ENCODE measurements around the gene PRTFDC1.

PRTFDC1 gene

DNA sequence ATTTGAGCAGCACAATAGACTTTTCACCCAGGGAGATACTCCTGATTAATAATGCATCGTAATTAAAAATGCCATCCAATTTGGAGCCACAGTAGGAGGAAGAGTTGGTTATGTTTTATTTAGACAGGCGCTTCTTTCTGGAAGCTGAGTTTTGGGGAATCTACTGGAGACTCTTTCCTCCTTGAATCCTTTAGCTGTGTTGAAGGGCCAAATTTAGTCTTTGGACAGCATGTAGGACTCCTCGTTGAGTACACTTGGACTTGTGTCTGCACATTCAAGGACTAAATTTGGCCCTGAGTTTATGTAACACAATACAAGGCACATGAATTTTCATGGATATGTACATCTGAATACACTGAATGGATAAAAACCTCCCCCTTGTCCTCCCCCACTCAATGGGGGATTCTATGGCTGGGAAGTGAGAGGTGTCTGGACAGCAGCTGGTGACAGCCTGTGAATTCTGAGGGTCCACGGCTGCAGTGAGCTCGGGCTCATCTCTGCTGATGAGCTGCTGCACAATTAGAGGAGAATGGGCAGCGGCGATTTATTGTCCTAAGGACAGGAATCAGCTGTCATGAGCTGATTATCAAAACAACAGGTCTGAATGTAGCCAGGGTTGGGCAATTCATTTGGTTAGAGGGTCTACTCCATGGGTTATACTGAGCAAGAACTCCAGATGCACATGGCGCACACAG is 95.2 kb downstream of the PRTFDC1 start:
- DNase-seq (ENCODE audit: low read depth), result no peak
- no peak overlapping the region for H3K4me3 ChIP-seq (ENCODE audit: low read depth, low read length)
- TF ChIP-seq, protein P1, sequence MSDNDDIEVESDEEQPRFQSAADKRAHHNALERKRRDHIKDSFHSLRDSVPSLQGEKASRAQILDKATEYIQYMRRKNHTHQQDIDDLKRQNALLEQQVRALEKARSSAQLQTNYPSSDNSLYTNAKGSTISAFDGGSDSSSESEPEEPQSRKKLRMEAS (IDR thresholded peaks at IDR 0.05; ENCODE audit: low read depth, low read length), result no peak
- TF ChIP-seq MYC (IDR thresholded peaks at IDR 0.05; ENCODE audit: low read depth, low read length) (no peak), POLR2A (IDR thresholded peaks at IDR 0.05; ENCODE audit: extremely low read depth, insufficient read length) (no peak)
- TF ChIP-seq, protein P2, sequence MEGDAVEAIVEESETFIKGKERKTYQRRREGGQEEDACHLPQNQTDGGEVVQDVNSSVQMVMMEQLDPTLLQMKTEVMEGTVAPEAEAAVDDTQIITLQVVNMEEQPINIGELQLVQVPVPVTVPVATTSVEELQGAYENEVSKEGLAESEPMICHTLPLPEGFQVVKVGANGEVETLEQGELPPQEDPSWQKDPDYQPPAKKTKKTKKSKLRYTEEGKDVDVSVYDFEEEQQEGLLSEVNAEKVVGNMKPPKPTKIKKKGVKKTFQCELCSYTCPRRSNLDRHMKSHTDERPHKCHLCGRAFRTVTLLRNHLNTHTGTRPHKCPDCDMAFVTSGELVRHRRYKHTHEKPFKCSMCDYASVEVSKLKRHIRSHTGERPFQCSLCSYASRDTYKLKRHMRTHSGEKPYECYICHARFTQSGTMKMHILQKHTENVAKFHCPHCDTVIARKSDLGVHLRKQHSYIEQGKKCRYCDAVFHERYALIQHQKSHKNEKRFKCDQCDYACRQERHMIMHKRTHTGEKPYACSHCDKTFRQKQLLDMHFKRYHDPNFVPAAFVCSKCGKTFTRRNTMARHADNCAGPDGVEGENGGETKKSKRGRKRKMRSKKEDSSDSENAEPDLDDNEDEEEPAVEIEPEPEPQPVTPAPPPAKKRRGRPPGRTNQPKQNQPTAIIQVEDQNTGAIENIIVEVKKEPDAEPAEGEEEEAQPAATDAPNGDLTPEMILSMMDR (IDR thresholded peaks at IDR 0.05; ENCODE audit: low read depth, low read length), result no peak

DNA sequence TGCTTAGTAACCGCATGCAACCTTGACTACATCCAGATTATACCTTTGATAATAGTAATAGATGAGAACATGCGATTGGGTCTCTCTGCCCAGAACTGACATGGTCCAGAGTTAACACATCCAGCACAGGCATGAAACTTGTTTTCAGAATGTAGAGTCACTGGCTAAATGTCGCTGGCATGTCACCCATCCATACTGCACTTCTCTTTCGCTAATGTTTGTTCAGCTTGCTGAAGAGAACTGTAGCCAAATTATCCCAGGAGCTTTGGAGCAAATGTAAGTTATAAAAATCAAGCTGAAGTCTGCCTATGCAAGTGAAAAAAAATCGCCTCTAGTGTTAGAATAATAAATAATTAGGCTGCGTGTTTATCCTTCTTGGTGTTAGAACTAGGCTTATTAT is 98.2 kb downstream of the PRTFDC1 start:
- DNase-seq (ENCODE audit: low read depth), result no peak
- H3K4me3 ChIP-seq (ENCODE audit: low read depth, low read length), result no peak overlapping the region
- TF ChIP-seq, protein P2 (IDR thresholded peaks at IDR 0.05; ENCODE audit: low read depth, low read length), result no peak
- TF ChIP-seq MYC (IDR thresholded peaks at IDR 0.05; ENCODE audit: low read depth, low read length) (no peak), POLR2A (IDR thresholded peaks at IDR 0.05; ENCODE audit: extremely low read depth, insufficient read length) (no peak)
- TF ChIP-seq, protein P1 (IDR thresholded peaks at IDR 0.05; ENCODE audit: low read depth, low read length), result no peak

- no peak for DNase-seq (ENCODE audit: low read depth)
- TF ChIP-seq, protein P2 (IDR thresholded peaks at IDR 0.05; ENCODE audit: low read depth, low read length), result no peak
- TF ChIP-seq, protein P1 (IDR thresholded peaks at IDR 0.05; ENCODE audit: low read depth, low read length), result no peak
- TF ChIP-seq POLR2A (IDR thresholded peaks at IDR 0.05; ENCODE audit: extremely low read depth, insufficient read length) (no peak), MYC (IDR thresholded peaks at IDR 0.05; ENCODE audit: low read depth, low read length) (no peak)
- H3K4me3 ChIP-seq (ENCODE audit: low read depth, low read length), result no peak overlapping the region
Measured at GRCh38 chr10:24853661-24854060, 98.7 kb downstream of the PRTFDC1 start.

- no peak overlapping the region for H3K4me3 ChIP-seq (ENCODE audit: low read depth, low read length)
- TF ChIP-seq, protein P2 (IDR thresholded peaks at IDR 0.05; ENCODE audit: low read depth, low read length), result no peak
- TF ChIP-seq POLR2A (IDR thresholded peaks at IDR 0.05; ENCODE audit: extremely low read depth, insufficient read length) (no peak), MYC (IDR thresholded peaks at IDR 0.05; ENCODE audit: low read depth, low read length) (no peak)
- TF ChIP-seq, protein P1 (IDR thresholded peaks at IDR 0.05; ENCODE audit: low read depth, low read length), result no peak
- DNase-seq (ENCODE audit: low read depth), result no peak
Measured at GRCh38 chr10:24851629-24852028, 100.8 kb downstream of the PRTFDC1 start.

GRCh38 chr10:24850727-24851296 is 101.6 kb downstream of the PRTFDC1 start:
- no peak overlapping the region for H3K4me3 ChIP-seq (ENCODE audit: low read depth, low read length)
- no peak for DNase-seq (ENCODE audit: low read depth)
- TF ChIP-seq, protein P1 (IDR thresholded peaks at IDR 0.05; ENCODE audit: low read depth, low read length), result no peak
- TF ChIP-seq MYC (IDR thresholded peaks at IDR 0.05; ENCODE audit: low read depth, low read length), result no peak
- TF ChIP-seq POLR2A (IDR thresholded peaks at IDR 0.05; ENCODE audit: extremely low read depth, insufficient read length), result no peak
- TF ChIP-seq, protein P2 (IDR thresholded peaks at IDR 0.05; ENCODE audit: low read depth, low read length), result no peak

Measured in NB4 (cell line).